Osteoblast (primary cell): ENCODE measurements around the gene GRID1. TPM values are rescaled to one million over a fixed set of nuclear protein-coding genes. Genes with fewer than 3 reads are reported as not detected.

Experiments used
- DNase-seq: peaks from one replicate; pipeline ENCODE4 v3.0.0; 2011; ENCODE audit warnings: low spot score, mixed read lengths; ENCODE audit not compliant: insufficient read length; ENCODE audit errors: missing footprints
- H2AFZ ChIP-seq: 2 replicates; pipeline ENCODE4 v1.6.0; 2011; ENCODE audit warnings: mild to moderate bottlenecking, low read length
- H3K27ac ChIP-seq: 2 replicates; pipeline ENCODE4 v1.5.1; 2011; ENCODE audit warnings: mild to moderate bottlenecking, low read depth, low read length, moderate library complexity
- H3K27me3 ChIP-seq: 2 replicates; pipeline ENCODE4 v1.6.0; 2012; ENCODE audit warnings: mild to moderate bottlenecking, control low read depth, inconsistent platforms, low read length, moderate library complexity; ENCODE audit not compliant: insufficient read depth
- H3K36me3 ChIP-seq: 2 replicates; pipeline ENCODE4 v1.5.1; 2011; ENCODE audit warnings: mild to moderate bottlenecking, low read length, control low read depth, moderate library complexity; ENCODE audit not compliant: insufficient read depth
- H3K4me1 ChIP-seq: 2 replicates; pipeline ENCODE4 v1.5.1; 2011; ENCODE audit warnings: mild to moderate bottlenecking, low read length, control low read depth, moderate library complexity; ENCODE audit not compliant: insufficient read depth
- H3K4me2 ChIP-seq: 2 replicates; pipeline ENCODE4 v1.6.0; 2011; ENCODE audit warnings: mild to moderate bottlenecking, low read length; ENCODE audit not compliant: insufficient read depth
- H3K4me3 ChIP-seq: fragments of 200-600 bp; sonication (generic); 3 replicates; pipeline ENCODE4 v1.5.1; 2012; ENCODE audit warnings: mild to moderate bottlenecking, low read length, inconsistent platforms; ENCODE audit not compliant: insufficient read depth
- H3K79me2 ChIP-seq: 2 replicates; pipeline ENCODE4 v1.6.0; 2012; ENCODE audit warnings: mild to moderate bottlenecking, low read length, control low read depth, inconsistent platforms; ENCODE audit not compliant: insufficient read depth
- H3K9me3 ChIP-seq: 2 replicates; pipeline ENCODE4 v1.5.1; 2011; ENCODE audit warnings: low read depth, low read length, control low read depth
- H4K20me1 ChIP-seq: 2 replicates; pipeline ENCODE4 v1.6.0; 2012; ENCODE audit warnings: mild to moderate bottlenecking, low read length, control low read depth; ENCODE audit not compliant: insufficient read depth
- total RNA-seq: library from RNA; depleted of rRNA; stranded (reverse); fragments of >200 nt; gene quantifications from 2 replicates; pipeline ENCODE4 v1.2.3, GENCODE V29; 2012
- TF ChIP-seq, protein P1 (sequence below): IDR thresholded peaks from 2 replicates; pipeline ENCODE4 v1.5.1; 2011; ENCODE audit warnings: mild to moderate bottlenecking, low read depth, low read length, moderate library complexity; ENCODE audit errors: extremely low read depth

GRID1 gene
- total RNA-seq, 1 donor, result not detected

DNA sequence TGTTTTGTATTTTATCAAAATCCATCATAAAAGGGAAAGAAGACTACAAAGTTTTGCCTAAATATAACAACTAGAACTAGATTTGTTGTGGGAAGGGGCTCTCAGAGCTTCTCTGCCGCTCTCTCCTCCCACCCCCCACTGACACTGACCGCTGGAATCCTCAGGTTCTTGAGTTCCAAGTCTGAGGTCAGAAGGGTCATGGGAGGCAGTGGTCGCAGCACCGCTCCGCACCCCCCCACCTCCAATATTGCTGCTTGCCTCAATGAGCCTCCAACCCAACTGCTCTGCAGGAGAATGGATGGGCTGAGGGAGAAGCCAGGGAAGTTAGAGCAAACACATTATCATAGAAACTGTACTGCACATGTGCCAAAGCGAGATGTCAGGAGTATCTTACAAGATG is 359.4 kb downstream of the GRID1 start:
- Histone ChIP-seq H3K9me3 (no peaks in the 10 kb centered on the region), H3K79me2 (no peaks in the 10 kb centered on the region), H3K4me2 (no peak overlapping the region), H3K27me3 (no peaks in the 10 kb centered on the region), H4K20me1 (no peaks in the 10 kb centered on the region), H3K36me3 (no peaks in the 10 kb centered on the region), H2AFZ (no peak overlapping the region), H3K4me3 (no peak overlapping the region), H3K4me1 (no peaks in the 10 kb centered on the region), H3K27ac (no peak overlapping the region)
- TF ChIP-seq, protein P1, sequence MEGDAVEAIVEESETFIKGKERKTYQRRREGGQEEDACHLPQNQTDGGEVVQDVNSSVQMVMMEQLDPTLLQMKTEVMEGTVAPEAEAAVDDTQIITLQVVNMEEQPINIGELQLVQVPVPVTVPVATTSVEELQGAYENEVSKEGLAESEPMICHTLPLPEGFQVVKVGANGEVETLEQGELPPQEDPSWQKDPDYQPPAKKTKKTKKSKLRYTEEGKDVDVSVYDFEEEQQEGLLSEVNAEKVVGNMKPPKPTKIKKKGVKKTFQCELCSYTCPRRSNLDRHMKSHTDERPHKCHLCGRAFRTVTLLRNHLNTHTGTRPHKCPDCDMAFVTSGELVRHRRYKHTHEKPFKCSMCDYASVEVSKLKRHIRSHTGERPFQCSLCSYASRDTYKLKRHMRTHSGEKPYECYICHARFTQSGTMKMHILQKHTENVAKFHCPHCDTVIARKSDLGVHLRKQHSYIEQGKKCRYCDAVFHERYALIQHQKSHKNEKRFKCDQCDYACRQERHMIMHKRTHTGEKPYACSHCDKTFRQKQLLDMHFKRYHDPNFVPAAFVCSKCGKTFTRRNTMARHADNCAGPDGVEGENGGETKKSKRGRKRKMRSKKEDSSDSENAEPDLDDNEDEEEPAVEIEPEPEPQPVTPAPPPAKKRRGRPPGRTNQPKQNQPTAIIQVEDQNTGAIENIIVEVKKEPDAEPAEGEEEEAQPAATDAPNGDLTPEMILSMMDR, result no peak
- DNase-seq, result no peak

DNA sequence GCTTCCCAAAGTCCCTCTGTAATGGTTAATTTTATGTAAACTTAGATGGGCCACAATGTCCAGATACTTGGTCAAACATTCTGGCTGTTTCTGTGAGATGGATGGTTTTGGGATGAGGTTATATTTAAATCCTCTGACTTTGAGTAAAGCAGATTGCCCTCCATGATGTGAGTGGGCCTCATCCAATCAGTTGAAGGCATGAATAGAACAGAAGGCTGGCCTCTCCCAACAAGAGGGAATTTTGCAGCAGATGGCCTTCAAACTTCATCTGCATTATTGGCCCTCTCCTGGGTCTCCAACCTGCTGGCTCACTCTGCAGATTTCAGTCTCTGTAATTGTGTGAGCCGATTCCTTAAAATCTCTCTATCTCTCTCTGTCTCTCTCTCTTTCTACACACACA is 362.3 kb downstream of the GRID1 start:
- Histone ChIP-seq H4K20me1 (no peaks in the 10 kb centered on the region), H3K36me3 (no peaks in the 10 kb centered on the region), H3K4me3 (no peak overlapping the region), H3K4me1 (no peaks in the 10 kb centered on the region), H3K27ac (no peak overlapping the region), H2AFZ (no peak overlapping the region), H3K9me3 (no peaks in the 10 kb centered on the region), H3K27me3 (no peaks in the 10 kb centered on the region), H3K79me2 (no peaks in the 10 kb centered on the region), H3K4me2 (no peak overlapping the region)
- TF ChIP-seq, protein P1, result no peak
- no peak for DNase-seq

DNA sequence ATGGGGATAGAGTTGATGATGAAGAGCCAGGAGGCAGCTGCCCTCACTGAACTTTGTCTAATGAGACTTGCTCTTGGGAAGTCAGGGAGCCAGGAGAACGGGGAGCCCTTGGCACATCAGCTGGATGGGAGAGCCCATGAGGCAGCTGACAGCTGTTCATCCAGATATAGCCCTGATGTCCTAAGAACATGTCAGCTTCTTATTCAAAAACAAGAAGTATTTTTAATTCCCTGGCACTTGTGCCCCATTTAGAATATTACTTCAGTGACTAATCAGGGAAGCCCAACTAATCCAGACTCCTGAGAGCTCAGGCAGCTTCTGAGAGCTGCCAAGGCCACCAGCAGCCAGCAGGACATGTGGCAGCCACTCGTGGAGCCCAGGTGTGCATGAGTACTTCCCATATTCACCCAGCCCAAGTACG is 363.4 kb downstream of the GRID1 start:
- Histone ChIP-seq H3K4me1 (no peaks in the 10 kb centered on the region), H2AFZ (no peak overlapping the region)
- TF ChIP-seq, protein P1, result no peak

DNA sequence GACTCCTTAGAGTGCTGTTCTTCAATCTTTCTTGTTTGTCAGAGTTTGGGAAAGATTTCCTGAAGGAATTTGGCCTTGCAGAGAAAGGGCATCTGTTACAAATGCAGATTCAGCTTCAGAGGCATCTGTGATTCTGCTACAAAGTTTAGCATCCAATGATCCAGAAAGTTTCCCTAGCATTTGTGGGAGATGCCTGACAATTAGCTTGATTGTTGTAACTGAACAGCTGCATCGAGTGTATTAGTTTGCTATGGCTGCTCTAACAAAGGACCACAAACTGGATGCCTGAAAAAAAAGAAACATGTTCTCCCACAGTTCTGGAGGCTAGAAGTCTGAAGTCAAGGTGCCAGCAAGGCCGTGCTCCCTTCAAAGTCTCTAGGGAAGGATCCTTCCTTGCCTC is 365.1 kb downstream of the GRID1 start:
- H3K36me3 ChIP-seq, result no peaks in the 10 kb centered on the region
- H2AFZ ChIP-seq, result no peak overlapping the region
- H3K27ac ChIP-seq, result no peak overlapping the region
- no peaks in the 10 kb centered on the region for H3K9me3 ChIP-seq
- TF ChIP-seq, protein P1, result no peak
- no peaks in the 10 kb centered on the region for H3K27me3 ChIP-seq
- H3K4me1 ChIP-seq, result no peaks in the 10 kb centered on the region
- no peaks in the 10 kb centered on the region for H4K20me1 ChIP-seq
- H3K4me3 ChIP-seq, result no peak overlapping the region
- no peak overlapping the region for H3K4me2 ChIP-seq
- no peaks in the 10 kb centered on the region for H3K79me2 ChIP-seq
- DNase-seq, result no peak

More for the DNA sequence above, 363.4 kb downstream of the GRID1 start:
- no peaks in the 10 kb centered on the region for H3K36me3 ChIP-seq
- no peak overlapping the region for H3K4me3 ChIP-seq
- no peak for DNase-seq
- H3K79me2 ChIP-seq, result no peaks in the 10 kb centered on the region
- H4K20me1 ChIP-seq, result no peaks in the 10 kb centered on the region
- H3K27me3 ChIP-seq, result no peaks in the 10 kb centered on the region
- H3K9me3 ChIP-seq, result no peaks in the 10 kb centered on the region
- H3K4me2 ChIP-seq, result no peak overlapping the region
- H3K27ac ChIP-seq, result no peak overlapping the region
